Fibroblast of skin of right biceps (primary cell): Measurements from ENCODE around the gene MR1.
A peak's percentile ranks its signal among the peaks of the same experiment; 100 is the strongest.

ENCODE experiments used
- DNase-seq: peaks from one replicate; pipeline ENCODE4 v3.0.0-alpha.2; 2013

MR1 gene

DNA sequence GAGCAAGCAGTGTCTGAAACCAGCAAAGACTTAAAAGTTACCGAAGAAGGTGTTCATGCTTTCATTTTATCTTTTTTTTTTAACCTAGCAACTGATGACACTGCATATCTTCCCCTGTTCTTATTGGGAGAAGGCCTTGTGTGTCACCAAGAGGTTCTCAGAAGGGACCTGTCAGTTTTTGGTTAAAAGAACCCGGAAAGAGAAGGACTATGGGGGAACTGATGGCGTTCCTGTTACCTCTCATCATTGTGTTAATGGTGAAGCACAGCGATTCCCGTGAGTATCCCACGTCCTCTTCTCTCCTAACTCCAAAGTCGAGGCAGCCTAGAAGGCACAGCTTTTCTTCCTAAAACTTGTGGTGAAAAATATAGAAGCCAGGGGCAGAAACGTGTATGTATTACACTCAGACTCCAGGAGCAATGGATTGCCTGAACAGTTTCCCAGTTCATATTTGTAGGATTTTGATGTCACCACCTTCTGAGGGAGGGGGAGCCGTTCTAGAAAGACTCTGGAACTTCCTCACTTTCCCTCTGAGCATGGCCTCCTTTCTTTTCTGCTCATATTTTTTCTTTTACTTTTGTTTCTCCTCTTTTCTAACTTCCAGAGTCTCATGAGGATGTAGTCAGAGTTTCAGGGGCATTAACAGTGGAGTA, at the start of gene MR1:
Gene MR1, plus strand, starts transcription at position 185 of the 653 bp plus-strand sequence. Its CDS starts 25 bp downstream, at position 210.
- DNase-seq = peak; percentile 83

DNA sequence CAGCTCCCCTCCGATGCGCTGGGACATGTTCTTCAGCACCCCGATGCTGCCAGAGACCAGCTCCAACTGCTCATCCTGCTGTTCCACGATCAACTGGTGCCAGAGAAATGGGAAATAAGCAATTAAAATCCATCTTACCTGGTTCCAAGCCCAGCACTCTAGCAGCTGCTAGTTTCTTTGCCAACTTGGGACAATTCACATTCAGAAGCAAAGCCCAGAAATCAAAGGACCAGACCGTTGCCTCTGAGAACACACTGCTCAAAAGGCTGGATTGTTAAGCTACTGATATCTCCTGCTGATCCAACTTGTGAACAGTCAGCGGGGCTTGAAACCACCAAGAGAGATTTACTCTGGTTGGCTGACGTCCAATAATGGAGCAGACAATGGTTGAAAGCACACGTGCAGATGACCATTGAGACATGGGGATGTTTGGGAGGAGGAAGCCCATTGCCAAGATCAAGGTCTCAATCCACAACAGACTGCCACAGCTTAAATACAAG, 45.5 kb upstream of the MR1 start:
- no peak for DNase-seq

DNA sequence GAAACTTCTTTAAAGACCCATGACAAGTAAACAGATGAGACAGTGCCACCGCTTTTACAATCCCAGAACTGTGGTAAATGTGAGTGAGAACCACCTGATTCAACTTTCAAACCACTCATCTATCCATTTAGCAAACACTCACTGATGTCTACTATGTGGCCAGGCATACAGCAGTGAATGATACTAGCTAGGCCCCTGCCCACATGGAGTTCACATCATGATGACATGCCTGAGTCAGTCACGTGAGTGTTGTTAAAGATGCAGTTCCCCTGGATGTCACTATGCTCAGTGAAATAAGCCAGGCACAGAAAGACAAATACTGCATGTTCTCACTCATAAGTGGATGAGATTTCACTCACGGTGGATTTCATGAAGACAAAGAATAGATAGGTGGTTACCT, 39.5 kb upstream of the MR1 start:
- DNase-seq = no peak

DNA sequence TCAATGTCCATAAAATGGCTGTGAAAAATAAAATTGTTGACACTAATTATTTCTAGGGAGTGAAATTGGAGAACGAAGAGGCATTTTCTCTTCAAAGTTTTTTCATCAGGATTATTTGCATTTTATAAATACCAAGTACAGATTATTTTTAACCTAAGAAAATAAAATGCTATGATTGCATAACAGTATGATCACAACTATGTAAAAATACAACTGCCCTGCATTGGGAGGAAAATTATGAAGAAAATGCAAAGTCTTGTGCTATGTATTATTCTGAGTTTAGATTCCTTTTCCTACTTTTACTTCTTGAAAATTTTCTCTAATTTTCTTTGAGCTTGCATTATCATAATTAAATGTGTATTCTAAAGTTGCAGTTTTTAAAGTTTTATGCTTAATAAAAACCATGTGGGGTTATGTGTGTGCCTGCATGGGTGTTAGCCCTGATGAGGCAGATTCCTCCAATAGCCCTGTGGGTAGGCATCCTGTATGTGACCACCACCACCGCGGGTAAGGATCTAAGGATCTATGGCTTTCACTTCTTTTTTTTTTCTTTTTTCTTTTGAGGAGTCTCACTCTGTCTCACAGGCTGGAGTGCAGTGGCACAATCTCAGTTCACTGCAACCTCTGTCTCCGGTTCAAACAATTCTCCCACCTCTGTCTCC, 35.8 kb upstream of the MR1 start:
- DNase-seq = no peak

DNA sequence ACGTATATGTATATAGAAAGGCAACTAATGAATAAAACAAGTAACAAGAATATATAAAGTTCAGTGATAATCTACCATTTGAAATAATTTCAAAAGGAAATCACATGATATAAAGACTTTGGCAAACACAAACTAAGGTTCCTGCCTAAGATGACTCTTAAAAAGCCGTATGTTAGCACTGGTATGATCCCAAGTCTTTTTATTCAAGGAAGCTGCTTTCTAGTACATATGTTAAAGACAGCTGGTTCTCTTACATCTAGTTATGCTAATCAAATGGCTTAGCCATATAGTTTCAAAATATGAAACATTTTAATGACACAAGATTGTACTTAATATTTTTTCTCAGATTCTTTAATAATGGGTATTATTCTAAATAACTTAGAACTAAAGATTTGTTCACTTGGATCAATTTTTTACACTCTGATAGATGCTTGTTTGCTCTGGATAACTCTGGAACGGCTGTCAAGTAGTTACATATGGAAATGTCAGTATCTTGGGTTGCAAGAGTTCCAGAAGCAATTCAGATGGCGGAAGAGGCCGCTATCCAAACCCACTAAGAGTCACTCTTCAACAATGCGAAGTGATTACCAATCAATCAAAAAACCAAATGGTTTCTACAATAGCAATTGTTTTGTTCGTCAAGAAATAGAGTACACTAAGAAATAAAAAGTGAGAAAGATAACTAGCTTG, 32.5 kb upstream of the MR1 start:
- no peak for DNase-seq

DNA sequence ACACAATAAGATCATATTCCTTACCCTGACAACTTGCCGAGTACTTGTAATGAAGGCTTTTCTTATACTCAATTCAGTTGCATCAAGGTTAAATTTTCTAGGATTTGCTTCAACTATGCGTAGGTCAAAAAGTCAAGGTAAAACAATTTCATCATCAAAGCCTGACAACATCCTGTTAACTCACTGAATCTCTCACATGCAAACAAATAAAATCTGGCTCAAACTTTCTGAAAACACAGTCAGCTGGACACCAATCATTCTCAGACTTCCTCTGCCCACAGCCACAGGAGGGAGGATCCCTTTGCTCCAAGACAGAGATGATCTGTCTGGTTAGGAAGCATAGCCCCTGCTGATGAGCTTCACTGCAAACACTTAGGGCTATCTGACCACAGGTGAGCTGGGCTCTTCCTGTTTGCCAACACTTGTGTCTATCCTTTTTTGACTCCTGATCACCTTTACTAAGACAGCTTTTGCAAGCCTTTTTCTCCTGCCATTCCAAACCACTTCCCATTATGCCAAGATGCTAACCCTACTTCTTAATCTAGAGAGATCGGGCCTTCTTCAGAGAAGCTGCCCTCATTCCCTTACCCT, 31.1 kb upstream of the MR1 start:
- no peak for DNase-seq

DNA sequence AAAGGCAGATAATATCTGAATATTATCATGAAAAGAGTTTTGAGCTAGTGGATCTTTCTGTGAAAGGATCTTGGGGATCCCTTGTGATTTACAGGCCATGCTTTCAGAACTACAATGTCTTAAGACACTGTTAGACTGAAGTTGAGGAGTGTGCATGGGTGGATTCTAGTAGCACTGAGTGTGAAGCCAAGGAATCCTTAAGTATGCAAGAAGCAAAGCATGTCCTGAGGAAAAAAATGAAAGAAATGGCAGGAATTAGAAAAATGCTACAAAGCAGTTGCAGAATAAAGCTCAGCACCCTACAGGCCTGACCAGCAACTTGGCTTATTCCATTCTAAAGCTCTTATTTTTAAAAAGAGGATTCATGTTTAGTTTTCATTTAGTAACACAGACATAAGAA, 23.0 kb upstream of the MR1 start:
- DNase-seq = peak; percentile 76

DNA sequence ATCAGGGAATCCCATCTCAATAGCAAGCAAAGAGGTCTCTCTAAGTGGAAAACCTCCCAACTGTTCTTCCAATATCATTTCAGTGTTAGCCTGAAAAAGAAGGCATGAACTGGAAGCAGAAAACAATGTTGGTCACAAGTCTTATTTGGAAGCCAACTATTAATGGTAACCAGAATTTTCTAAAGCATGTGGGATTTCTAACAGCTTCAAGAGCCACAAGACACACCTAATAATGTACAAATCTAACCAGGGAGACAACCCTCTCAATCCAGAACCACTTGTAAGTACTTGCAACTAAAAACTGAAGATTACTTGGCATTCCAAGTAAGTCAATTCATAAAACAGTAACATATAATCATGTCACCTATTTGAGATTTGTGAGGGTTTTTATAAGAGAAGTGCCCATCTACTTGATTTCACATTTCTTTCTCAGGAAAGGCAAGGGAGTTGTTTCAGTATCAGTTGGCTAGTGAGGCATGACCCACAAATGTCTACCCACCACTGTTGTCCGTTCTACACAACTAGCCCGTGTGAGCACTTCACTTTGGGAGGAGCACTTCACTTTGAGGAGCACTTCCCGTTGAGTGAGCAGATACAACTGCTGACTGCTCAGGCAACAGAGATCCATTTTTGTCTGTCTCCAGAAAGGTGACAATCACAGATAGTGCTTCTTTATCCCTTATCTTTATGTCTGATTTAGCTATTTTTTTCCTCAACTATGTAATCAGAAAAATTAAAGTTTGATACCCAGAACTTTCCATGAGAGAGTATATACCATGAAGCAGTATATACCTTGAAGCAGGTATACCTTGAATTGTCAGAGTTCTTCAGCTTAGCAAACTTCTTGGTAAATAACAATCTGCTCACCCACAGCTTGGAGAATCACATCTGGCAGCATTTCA, 22.2 kb upstream of the MR1 start:
- no peak for DNase-seq

DNA sequence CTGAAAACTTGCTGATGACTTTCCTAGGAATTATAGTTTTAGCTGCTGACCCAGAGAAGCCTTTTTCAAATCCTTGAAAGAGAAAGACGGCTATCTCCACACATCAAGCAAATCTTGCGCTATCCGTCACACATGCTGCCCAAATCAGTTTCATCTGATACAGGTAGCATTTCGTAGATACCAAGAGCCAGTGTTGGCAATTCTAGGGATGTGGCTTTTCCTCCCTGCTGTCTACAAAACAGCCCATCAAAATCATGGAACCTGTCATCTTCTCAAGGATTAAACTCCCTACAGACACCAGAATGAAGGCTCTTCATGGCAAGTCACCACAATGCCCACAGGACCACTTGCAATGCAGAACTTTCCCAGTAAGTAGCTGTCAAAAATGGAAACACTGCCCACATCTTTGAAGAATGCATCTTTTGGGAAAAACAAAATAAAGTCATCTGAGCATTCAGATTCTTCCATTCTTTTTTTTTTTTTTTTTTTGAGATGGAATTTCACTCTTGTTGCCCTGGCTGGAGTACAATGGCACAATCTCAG, 21.5 kb upstream of the MR1 start:
- no peak for DNase-seq

DNA sequence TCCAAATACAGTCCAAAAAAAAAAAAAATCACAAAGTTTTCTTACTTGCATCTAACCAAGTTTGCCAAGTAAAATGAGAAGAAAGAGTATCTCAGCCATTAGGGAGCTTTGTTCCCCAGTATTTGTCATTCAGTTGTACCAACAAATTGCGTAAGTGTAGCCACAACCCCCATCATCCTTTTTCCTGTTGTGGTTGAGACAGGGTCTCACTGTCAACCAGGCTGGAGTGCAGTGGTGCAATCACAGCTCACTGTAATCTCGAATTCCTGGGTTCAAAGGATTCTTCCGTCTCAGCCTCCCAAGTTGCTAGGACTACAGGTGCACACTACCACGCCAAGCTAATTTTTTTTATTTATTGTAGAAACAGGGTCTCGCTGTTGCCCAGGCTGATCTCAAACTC, 20.6 kb upstream of the MR1 start:
- DNase-seq = no peak

DNA sequence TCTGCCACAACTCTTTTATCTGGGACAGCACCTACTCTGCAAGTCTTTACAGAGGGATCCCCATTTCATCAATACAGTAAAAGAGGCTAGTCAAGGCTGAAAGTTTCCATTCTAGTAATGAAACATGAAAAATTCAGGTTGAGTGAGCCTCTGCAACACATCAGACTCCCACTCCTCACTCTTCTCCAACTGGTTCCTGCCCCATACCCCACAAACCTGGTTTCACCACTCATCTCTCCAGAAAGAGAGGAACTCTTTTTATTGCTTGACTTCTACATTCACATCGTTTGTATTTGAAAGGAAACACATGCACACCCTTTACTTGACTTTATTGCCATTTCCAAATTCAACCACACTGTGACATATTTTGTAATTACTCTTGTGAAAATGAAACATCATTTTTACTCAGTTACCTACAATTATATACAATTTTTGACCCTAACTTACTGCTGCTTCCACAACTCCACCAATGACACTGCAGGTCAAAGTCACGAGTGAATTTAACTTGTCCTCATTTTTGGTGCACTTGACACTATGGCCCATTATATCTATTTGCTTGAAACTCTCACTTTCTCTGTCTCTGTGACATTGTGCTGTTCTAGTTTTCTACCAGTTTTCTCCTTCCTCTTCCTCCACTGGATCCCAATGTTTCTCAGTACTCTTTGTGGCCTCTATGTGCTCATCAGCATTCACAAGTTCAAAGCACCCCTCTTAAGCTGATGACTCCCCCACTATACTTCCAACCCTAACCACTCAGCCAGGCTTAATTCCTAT, 19.1 kb upstream of the MR1 start:
- DNase-seq = no peak

DNA sequence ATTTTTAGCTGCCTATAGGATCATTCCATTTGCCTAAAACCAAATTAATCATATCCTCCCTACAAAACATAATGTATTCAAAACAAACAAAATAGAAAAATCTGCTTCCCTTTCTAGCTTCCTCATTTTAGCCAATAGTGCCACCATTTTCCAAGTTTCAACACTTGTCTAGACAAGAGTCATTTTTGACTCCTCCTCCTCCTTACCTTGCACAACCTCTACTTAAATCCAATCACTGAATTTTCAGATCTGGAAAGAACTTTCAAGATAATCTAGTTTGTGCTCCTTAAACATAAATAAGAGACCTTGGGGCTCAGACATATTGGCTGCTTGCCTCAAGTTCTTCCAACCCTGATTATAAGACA, 18.6 kb upstream of the MR1 start:
- DNase-seq = no peak

DNA sequence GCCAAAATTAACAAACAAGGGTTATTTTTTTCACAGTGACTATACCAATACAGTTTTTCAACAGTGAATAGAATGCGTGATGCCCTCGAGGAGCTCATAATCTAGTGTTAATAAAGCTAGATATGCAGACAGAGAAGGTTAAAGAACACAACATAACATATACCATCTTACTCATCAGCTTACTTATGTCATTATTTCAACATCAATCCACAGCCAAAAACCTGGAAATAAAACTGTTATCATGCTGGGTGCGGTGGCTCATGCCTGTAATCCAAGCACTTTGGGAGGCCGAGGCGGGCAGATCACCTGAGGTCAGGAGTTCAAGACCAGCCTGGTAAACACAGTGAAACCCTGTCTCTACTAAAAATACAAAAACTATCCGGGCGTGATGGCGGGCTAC, 17.2 kb upstream of the MR1 start:
- no peak for DNase-seq

DNA sequence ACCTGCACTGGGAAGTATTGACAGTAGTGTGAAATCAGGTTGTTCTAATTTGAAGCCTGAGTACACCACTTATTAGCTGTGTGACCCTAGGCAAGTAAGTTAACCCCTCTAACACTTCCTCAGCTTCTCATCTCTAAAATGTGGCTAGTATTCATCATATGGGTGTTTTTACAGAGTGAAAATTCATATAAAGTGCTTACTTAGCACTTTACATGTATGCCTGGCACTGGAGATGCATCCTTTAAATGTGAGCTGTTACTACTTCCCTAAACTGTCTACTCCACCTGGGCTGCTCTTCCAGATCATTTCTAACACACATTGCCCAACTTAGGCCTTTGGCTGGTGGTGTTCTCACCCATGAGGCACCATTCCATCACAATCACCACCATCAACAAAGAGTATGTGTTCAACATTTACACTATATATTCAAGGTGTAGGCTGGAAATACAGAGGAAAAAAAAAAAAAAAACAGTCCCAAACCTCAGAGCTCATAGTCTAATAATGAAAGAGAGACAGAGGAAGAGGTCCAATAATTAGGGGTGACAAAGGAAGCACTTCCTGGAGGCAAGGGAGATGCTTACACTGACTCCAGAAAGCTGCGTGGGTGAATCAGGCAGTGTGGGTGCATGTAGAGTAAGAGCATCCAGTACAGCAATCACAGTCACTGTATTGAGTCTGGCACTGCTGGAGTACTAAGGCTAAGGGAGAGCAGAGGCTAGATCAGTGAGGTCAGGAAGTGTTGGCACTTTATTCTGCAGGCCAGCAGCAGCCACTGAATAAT, 14.7 kb upstream of the MR1 start:
- no peak for DNase-seq

DNA sequence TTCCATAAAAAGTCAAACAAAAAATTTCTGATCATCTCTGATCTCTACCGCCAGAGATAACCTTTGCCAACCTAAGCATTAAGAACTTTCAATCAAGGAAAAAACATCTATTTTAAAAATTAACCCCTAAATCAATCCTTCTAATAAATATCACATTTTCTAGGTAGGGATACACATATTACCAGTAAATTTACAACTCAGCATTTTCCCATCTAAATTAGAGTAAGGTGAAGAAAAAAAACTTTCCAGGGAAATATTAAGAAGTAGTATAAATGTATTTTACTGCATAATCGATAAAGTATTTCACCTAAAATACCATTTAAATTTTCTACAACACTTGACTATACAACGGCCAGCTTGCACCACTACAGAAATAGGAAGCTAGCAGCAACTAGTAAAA, 12.6 kb upstream of the MR1 start:
- DNase-seq = no peak

DNA sequence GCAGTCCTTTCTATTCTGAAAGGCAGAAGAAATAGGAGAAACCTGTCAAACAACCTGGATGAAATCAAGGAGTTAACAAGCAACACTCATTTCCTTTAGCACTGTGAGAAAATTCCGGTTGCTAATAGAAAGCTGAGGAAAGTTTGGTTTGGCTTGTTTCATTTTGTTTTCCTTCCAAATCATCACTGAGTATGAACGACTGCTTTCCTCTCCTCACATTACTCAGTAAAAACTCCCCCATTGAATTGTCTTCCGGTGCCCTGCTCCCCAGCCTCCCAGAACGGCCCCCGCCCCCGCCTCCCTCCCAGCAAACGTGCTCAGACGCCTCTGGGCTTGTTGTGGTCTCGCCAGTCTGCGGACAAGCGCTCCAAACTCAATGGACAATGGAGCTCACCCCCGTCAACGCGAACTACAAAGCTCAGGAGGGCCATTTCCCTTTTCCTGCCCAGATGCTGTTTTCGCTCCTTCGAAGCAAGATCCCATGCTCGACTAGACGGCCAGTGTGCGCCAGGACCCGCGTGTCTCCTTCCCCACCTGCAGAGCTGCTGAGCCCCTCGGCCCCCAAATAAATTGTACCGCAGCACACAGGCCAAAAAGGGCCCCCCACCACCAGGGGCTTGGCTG, 11.9 kb upstream of the MR1 start:
- DNase-seq = peak; percentile 70

DNA sequence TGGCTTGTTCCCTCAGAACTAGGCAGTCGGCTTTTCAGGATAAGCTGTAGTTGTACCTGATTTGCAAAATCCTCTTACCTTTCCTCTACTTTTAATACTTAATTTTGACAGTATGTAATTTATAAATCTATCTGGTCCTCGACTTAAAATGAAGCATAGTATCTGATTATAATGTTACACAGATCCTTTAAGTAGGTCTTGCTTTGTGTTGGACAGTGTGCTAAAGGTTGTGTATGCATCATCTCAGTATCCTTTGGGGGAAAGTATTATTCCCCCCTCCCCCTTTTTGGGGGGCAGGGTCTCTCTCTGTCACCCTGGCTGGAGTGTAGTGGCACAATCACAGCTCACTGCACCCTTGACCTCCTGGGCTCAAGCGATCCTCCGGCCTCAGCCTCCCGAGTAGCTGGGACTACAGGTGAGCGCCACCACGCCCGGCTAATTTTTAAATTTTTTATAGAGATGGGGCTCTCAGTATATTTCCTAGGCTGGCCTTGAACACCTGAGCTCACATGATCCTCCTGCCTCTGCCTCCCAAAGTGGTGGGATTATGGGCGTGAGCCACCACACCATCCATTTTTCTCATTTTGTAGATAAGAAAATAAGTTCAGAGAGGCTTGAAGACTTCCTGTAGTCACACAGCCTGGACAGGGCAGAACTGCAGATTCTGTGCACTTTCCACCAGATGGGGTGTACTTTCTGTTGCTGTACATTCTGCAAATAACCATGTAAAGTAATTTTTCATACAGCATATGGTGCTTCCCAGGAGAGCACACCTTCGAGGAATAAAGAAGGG, 10.3 kb upstream of the MR1 start:
- DNase-seq = no peak

DNA sequence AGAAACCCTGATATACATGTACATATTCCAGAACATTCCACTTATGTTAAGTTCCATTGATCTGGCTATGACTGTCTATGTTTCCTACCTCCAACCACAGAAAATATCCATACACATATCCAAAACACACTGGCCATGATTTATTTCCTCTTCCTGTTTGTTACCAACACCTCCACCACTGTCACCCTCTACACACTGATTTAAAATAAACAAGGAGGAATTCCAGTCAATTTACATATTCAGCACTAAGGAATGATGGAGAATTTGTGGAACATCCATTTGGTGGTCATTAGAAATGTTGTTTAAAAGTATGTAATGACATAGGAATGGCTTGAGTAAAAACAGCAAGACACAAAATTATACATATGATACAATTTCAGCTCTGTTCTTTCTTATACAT, 5.6 kb upstream of the MR1 start:
- DNase-seq = peak; percentile 85

DNA sequence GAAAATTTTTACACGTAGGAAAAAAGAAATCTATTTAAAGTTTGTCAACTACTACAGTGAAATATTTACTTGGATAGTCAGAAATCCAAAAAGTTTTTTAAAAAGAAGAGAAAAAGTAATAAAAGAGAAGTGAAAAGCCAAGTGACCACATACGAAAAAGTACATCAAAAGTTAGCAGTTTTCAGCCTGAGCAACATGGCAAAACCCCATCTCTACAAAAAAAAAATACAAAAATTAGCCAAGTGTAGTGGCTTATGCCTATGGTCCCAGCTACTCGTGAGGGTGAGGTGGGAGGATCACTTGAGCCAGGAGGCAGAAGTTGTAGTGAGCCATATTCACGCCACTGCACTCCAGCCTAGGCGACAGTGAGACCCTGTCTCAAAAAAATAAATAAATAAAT, 5.2 kb upstream of the MR1 start:
- DNase-seq = no peak

DNA sequence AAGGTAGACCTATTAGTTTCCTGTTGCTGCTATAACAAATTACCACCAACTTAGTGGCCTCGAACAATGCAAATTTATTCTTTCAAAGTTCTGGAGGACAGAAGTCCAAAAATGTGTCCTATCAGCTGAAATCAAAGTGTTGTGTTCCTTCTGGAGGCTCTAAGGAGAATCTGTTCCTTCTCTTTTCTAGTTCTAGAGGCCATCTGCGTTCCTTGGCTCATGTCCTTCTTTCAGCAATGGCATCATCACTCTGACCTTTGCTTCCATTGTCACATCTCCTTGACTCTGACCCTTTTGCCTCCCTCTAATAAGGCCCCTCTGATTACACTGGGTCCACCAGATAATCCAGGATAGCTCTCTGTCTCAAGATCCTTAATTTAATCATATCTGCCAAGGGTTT, 1.2 kb upstream of the MR1 start:
- no peak for DNase-seq
